HG03280 (cell line): ENCODE results near the gene RBM19.

Source experiments
- ATAC-seq: cut with Tn5 transposase; IDR thresholded peaks from one replicate; pipeline ENCODE4 v1.9.1; 2021; ENCODE audit warnings: mild to moderate bottlenecking, moderate library complexity; ENCODE audit not compliant: unreplicated experiment

The RBM19 gene

GRCh38 chr12:113862590-113863454 lies 103.3 kb downstream of the RBM19 start:
- no peak for ATAC-seq

DNA sequence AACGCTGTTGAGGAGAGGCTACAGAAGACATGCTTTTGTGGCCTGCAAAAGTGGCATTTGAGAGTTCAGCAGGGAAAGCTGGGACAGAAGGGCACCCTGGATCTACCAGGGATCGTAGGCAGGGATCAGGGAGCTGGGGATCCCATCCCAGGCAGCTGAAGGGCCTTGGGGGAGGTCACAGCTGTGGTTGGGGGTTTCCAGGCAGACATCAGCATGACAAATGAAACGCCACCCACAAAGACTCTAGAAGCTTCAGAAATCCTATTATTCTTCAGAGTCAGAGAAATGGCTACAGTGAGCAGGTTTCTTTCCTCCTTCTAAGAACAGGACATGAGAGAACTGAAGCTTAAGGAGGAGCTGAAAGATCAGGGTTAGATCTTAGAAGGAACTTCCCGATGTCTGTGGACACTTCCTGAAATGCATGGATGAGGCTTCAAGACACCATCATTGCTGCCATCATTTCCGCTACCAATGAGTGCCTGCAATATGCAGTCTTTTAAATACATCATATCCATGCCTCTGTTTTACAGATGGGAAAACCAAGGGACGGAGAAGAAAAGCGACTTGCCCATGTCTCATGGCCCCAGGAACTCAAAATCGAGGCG lies 104.3 kb downstream of the RBM19 start:
- no peak for ATAC-seq

DNA sequence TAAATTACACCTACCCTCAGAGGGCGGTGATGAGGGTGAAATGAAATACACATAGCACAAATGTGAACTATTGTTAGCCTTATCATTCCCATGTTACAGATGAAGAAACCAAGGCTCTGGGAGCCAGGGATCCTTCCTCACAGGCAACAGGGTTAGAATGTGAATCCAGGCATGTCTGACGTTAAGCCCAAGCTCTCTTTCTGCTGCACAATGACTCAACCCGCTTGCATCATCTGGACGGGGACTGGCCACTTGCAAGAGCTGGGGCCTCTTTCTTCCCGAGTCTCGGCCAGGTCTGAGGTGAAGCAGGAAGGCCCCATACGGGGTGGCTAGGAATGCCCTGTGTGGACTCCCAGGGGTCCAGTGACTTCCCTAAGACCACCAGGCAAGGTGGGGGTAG lies 105.2 kb downstream of the RBM19 start:
- no peak for ATAC-seq

- ATAC-seq: no peak
These were observed 105.9 kb downstream of the RBM19 start for GRCh38 chr12:113860059-113860820.

DNA sequence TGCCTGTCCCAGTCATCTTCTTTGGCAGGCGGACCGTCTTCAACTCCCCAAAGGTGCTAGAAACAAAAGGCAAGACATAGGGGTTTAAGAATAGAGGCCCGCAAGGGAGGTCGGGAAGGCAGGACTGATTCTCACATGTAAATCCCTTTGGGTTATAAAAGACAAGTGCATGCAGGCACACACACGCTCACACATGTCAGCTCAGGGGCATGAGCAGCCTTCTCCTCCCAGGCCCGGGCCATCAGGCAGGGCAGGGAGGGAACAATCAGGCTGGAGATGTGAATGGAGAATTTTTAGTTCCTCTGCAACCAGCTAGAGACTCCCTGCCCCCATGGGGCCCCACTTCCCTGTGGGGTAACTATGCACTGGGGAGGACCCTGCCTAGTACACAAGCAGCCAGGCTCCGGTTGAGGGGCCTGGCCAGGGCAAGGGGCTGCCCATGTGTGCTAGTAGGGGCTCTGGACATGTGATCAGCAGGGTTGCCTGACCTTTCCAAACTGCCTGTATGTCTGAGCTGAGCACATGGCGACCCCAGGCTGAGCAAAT lies 107.2 kb downstream of the RBM19 start:
- ATAC-seq: no peak

- no peak for ATAC-seq
These were observed 108.8 kb downstream of the RBM19 start for GRCh38 chr12:113857371-113857770.

- no peak for ATAC-seq
These were observed 110.1 kb downstream of the RBM19 start for GRCh38 chr12:113855998-113856397.

- no peak for ATAC-seq
These were observed 111.6 kb downstream of the RBM19 start for GRCh38 chr12:113854385-113855142.

DNA sequence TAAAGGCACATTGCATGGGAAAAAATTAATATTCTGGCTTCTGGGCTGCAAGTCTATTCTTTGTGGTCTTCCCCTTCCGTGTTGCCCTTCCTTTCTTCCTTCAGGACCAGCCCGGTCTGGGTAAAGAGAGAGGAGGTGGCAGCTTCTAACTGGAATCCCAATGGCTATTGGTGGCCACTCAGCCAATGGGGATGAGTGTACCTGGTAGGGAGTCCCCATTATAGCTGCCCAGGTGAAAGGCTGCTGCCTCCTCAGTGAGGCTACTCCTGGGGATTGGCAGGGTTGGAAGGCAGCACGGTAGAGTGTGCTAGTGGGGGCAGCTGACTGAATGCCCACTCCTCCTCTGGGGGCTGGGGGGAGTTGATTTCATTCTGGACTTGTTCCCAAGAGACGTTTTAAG lies 112.6 kb downstream of the RBM19 start:
- ATAC-seq: no peak

DNA sequence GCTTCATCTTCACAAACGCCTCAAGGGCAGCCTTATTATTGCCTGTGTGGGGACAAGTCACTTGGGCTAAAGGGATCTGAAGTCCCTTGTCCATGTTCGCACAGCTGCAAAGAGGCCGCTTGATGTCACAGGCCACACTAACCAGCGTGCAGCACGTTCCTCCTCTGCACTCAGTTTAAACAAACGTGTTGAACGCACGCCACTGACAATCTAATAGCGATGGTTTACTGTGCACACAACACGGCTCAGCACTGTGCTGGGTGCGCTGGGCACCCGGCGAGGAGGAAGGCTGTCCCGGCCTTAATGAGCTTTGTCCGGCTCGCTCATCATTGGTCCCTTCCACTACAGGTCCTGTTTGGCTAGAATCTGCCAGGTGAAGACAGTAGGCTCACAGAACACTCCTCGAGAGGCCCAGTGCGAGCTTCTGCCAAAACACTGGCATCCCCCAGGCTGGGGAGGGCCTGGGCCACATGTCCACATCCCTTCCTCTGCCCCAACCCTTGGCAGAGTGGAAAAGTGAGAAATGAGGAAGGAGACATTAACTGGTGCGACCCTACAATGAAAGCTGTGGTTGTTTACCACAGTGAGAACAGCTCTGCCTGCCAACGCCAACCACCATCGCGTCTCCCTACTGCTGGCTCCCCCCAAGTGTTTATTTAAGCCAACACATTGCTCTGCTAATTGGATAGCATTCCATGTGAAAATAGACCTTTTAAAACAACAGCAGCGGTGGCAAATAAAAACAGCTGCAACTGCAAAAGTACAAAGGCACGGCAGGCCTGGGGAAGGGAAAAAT lies 113.2 kb downstream of the RBM19 start:
- no peak for ATAC-seq

- no peak for ATAC-seq
These were observed 113.9 kb downstream of the RBM19 start for GRCh38 chr12:113852264-113852663.

GRCh38 chr12:113850309-113851056 lies 115.6 kb downstream of the RBM19 start:
- ATAC-seq: no peak

DNA sequence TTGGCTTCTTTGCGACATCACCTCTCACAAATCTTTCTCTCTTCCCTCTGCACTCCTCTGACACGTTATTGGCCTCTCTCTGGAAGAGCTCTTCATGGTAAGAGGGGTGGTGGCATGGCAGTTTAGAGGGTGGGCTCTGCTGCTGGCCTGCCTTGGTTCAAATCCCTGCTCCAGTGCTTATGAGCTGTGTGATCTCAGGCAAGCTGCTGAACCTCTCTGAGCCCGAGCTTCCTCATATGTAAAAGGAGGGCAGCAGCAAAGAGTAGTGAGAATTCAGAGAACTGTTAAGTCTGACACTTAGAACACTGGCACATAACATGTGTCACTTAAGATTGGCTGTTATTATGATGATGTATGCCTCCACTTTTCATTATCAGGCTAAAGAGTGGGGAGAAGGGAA lies 118.3 kb downstream of the RBM19 start:
- ATAC-seq: no peak

DNA sequence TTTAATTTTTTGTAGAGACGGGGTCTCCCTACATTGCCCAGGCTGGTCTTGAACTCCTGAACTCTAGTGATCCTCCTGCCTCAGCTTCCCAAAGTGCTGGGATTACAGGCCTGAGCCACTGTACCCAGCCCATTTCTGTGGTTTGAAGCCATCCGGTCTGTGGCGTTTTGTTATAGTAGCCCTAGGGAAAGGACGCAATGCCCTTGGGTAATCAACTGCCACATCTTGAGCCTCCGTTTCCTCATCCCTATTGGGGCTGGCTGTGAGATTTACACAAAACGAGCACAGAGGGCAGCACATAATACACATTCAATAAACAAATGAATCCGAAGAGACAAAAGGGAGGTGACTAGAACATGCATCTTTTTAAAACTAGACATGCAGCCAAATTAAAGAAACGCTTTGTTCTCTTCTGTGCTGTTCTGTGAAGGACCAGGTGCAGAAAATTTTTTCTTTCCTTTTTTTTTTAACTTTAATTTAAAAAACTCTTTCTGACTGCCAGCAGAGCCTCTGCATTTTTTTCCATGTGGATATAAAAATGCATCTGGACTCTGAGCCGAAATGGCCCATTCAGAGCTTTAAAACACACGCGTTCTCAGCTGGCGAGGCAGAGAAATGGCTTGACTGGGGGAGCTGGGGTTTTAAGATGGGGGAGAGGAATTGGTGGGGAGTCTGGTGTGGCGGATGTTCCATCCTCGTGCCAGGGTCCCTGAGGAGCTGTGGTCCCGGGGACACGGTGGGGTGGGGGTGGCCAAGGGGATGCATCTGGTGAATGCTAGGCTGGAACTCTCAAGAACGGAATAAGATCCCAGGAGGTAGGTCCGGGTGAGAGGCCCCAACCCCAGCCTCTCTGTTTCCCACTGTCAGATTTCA lies 119.0 kb downstream of the RBM19 start:
- no peak for ATAC-seq

DNA sequence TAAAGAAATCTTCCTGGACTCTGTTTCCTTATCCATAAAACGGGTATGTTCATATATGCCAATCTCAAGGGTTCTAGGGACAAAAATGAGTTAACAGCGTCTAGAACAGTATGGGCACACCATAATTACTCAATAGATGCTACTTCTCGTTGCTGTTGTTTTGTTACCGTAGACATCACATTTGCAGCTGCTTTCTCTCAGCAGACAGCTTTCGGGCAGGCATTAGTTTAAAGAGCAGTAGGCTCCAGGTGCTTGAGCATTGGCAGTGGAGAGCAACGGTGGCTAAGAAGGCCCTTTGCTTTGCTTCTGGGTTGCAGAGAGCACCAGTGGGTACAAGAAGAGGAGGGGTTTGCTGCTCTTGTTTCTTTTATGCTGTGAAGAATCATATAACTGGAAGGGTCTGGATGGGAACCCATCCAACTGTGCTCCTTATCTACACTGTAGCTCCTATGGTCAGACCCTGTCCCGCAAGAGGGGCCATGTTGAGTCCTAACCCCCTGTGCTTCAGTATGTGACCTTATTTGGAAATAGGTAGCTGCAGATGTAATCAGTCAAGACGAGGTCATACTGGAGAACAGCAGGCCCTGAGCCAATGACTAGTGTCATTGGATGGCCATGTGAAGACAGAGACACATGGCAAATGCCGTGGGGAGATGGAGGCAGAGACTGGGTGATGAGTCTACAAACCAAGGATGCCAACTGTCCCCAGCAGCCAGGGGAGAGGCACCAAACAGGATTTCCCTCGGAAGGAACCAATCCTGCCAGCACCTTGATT lies 120.0 kb downstream of the RBM19 start:
- no peak for ATAC-seq

DNA sequence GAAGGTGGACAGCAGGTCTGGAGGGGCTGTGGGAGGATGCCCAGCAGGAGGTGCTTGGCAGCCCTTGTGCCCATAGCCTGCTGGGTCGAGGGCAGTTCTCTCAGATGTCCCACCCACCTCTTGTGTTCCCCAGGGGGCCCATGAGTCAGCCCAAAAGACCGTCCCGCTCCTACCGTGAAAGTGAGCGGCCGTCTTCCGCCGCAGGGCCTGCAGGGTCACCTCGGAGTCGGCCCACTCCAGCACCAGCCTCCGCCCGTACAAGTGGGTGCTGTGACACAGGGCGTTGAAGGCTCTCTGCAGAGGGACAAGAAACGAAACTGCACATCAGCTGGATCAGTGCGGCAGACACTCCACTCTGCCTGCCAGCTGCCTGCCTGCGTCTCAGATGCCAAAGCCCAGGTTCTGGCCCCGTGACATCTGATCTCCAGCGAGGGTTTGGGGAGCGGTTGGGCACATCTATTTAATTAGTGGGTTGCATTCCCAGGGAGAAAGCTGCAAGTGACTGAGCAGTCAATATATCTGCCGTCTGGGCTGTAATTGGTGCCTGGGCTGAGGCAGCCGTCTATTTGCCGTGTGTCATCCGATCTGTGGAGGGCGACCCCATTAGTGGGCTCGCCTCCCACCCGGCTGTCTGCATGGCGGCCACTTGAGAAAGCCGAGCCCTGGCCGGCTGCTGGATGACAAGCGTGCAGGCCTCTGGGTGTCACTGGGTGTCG lies 121.5 kb downstream of the RBM19 start:
- ATAC-seq: no peak

GRCh38 chr12:113842699-113843098 lies 123.4 kb downstream of the RBM19 start:
- no peak for ATAC-seq
